Progenitor cell of endocrine pancreas (in vitro differentiated cells): Measurements from ENCODE around the gene ACP5. TPM values are rescaled to one million over a fixed set of nuclear protein-coding genes. Genes with fewer than 3 reads are reported as not detected.

Source experiments
- DNase-seq: peaks from one replicate; pipeline ENCODE4 v3.0.0; 2021; ENCODE audit warnings: low spot score; ENCODE audit not compliant: unreplicated experiment
- H3K27ac Mint-ChIP-seq: 2 replicates; pipeline ENCODE4 v1.8.0; 2021; ENCODE audit warnings: mild to moderate bottlenecking, moderate library complexity, mixed read lengths
- H3K27me3 Mint-ChIP-seq: 2 replicates; pipeline ENCODE4 v1.8.0; 2021; ENCODE audit warnings: mixed read lengths
- H3K36me3 Mint-ChIP-seq: 2 replicates; pipeline ENCODE4 v1.8.0; 2022; ENCODE audit warnings: mixed read lengths; ENCODE audit not compliant: insufficient read depth
- H3K4me1 Mint-ChIP-seq: 2 replicates; pipeline ENCODE4 v1.8.0; 2021; ENCODE audit warnings: low read depth, mixed read lengths
- H3K4me3 Mint-ChIP-seq: 2 replicates; pipeline ENCODE4 v1.8.0; 2021; ENCODE audit warnings: low read depth, mild to moderate bottlenecking, moderate library complexity, mixed read lengths
- H3K9me3 Mint-ChIP-seq: 2 replicates; pipeline ENCODE4 v1.8.0; 2021; ENCODE audit warnings: low read depth, mixed read lengths
- CTCF ChIP-seq: fragments of 200-600 bp; sonication (generic); IDR thresholded peaks from one replicate; pipeline ENCODE4 v1.5.0; 2021; ENCODE audit warnings: antibody characterized with exemption, mild to moderate bottlenecking; ENCODE audit not compliant: unreplicated experiment
- total RNA-seq: library from RNA; stranded (reverse); gene quantifications from 2 replicates; pipeline ENCODE4 v1.2.1, GENCODE V29; 2021

The ACP5 gene
- total RNA-seq, 1 donor from 2014 or later = 1.6 TPM

- H3K36me3 Mint-ChIP-seq = no peaks in the 10 kb centered on the region
- H3K27ac Mint-ChIP-seq = no peak overlapping the region
- TF ChIP-seq CTCF = no peak
- no peaks in the 10 kb centered on the region for H3K4me1 Mint-ChIP-seq
- DNase-seq = no peak
- no peak overlapping the region for H3K4me3 Mint-ChIP-seq
- H3K9me3 Mint-ChIP-seq = no peaks in the 10 kb centered on the region
- H3K27me3 Mint-ChIP-seq = peaks cover 3% of the 10 kb centered on the region
These were observed 10.7 kb upstream of the ACP5 start for GRCh38 chr19:11587975-11588631.

DNA sequence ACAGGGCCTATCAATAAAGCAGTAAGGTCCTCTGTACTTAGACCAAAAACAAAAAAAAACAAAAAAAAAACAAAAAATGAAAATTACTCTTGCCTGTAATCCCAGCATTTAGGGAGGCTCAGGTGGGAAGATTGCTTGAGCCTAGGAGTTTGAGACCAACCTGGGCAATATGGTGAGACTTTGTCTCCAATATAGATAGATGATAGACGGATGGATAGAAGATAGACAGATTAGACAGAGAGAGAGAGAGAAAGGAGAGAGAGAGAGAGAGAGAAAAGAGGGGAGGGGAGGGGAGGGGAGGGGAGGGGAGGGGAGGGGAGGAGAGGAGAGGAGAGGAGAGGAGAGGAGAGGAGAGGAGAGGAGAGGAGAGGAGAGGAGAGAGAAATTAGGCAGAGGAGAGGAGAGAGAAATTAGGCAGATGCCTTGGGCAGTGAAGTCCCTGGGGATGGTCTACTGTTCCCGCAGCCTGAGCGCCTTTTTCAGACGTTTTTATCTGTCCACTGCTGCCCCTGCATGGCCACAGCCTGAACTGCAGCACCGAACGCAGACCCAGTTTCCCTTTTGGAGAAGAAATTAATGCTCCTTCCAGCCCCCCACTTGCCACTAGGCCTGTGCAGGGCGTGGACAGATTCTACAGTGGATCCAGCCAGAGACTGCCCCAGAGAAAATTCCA, 10.0 kb upstream of the ACP5 start:
- H3K4me1 Mint-ChIP-seq = no peaks in the 10 kb centered on the region
- no peaks in the 10 kb centered on the region for H3K9me3 Mint-ChIP-seq
- H3K4me3 Mint-ChIP-seq = no peak overlapping the region
- peak; percentile 77 for TF ChIP-seq CTCF
- no peak overlapping the region for H3K27ac Mint-ChIP-seq
- peak; percentile 70 for DNase-seq
- H3K36me3 Mint-ChIP-seq = no peaks in the 10 kb centered on the region
- peaks cover 3% of the 10 kb centered on the region for H3K27me3 Mint-ChIP-seq

GRCh38 chr19:11586331-11586730, 8.9 kb upstream of the ACP5 start:
- Mint-ChIP-seq H3K4me1 (no peaks in the 10 kb centered on the region), H3K36me3 (no peaks in the 10 kb centered on the region), H3K4me3 (no peak overlapping the region), H3K27ac (no peak overlapping the region), H3K9me3 (no peaks in the 10 kb centered on the region), H3K27me3 (peaks cover 5% of the 10 kb centered on the region)
- no peak for TF ChIP-seq CTCF
- DNase-seq = no peak

- no peaks in the 10 kb centered on the region for H3K9me3 Mint-ChIP-seq
- no peaks in the 10 kb centered on the region for H3K4me1 Mint-ChIP-seq
- no peaks in the 10 kb centered on the region for H3K36me3 Mint-ChIP-seq
- no peak overlapping the region for H3K27ac Mint-ChIP-seq
- peaks cover 16% of the 10 kb centered on the region for H3K27me3 Mint-ChIP-seq
- H3K4me3 Mint-ChIP-seq = no peak overlapping the region
- TF ChIP-seq CTCF = no peak
- no peak for DNase-seq
These were observed 4.3 kb upstream of the ACP5 start for GRCh38 chr19:11581740-11582139.

GRCh38 chr19:11580116-11580515, 2.7 kb upstream of the ACP5 start:
- Mint-ChIP-seq H3K4me3 (no peak overlapping the region), H3K27me3 (peaks cover 16% of the 10 kb centered on the region), H3K27ac (no peak overlapping the region), H3K36me3 (no peaks in the 10 kb centered on the region), H3K4me1 (no peaks in the 10 kb centered on the region), H3K9me3 (no peaks in the 10 kb centered on the region)
- no peak for TF ChIP-seq CTCF
- DNase-seq = no peak
